Heart left ventricle (tissue), 16 donors: ENCODE measurements around the gene STX8. TPM values are rescaled to one million over a fixed set of nuclear protein-coding genes. Genes with fewer than 3 reads are reported as not detected.

Source experiments
- ATAC-seq, 4 donors: fragments of 200-7000 bp; cut with Tn5 transposase; one replicate each; pipeline ENCODE4 v1.9.1; 2020 to 2022; ENCODE audit warnings: moderate library complexity in 4 of 4, mild to moderate bottlenecking in 3 of 4, moderate number of reproducible peaks in 1 of 4
- DNase-seq, 5 donors: peaks; one replicate each; pipeline ENCODE4 v3.0.0-alpha.2; 2020
- H3K27ac ChIP-seq, 12 donors: fragments of 200-600 bp; sonication (generic) in 4 of 12; one replicate each; pipeline versions ENCODE4 v1.5.0 to v1.8.0; 2016 to 2022; ENCODE audit warnings: mild to moderate bottlenecking in 2 of 12
- H3K27me3 ChIP-seq, 9 donors: fragments of 200-600 bp; sonication (generic) in 2 of 9; one replicate each; pipeline versions ENCODE4 v1.5.1 to v1.8.0; 2016 to 2022; ENCODE audit warnings: mild to moderate bottlenecking in 3 of 9
- H3K36me3 ChIP-seq, 9 donors: fragments of 200-600 bp; sonication (generic) in 2 of 9; one replicate each; pipeline versions ENCODE4 v1.5.0 to v1.8.0; 2018 to 2022; ENCODE audit warnings: mild to moderate bottlenecking in 2 of 9
- H3K4me1 ChIP-seq, 12 donors: fragments of 200-600 bp; sonication (generic) in 4 of 12; one replicate each; pipeline versions ENCODE4 v1.5.0 to v1.8.0; 2016 to 2022; ENCODE audit warnings: mild to moderate bottlenecking in 3 of 12
- H3K4me3 ChIP-seq, 12 donors: fragments of 200-600 bp; sonication (generic) in 4 of 12; one replicate each; pipeline versions ENCODE4 v1.5.0 to v1.8.0; 2017 to 2022; ENCODE audit warnings: mild to moderate bottlenecking in 9 of 12, moderate library complexity in 4 of 12
- H3K9me3 ChIP-seq, 12 donors: fragments of 200-600 bp; sonication (generic) in 4 of 12; one replicate each; pipeline versions ENCODE4 v1.5.0 to v1.8.0; 2016 to 2022; ENCODE audit warnings: mild to moderate bottlenecking in 1 of 12
- POLR2A ChIP-seq, 2 donors: fragments of 450-650 bp; IDR thresholded peaks; one replicate each; pipeline ENCODE4 v1.6.1; 2017; ENCODE audit warnings: antibody characterized with exemption in 2 of 2, mild to moderate bottlenecking in 2 of 2, moderate library complexity in 2 of 2
- WGBS, 4 donors: extraction: QIAGEN DNeasy Blood & Tissue Kit in 2 of 4; methylation state at CpG; one replicate each; pipeline versions ENCODE4 v1.1.5 to v1.1.7; 2013 to 2018; 5-methylcytosine and 5-hydroxymethylcytosine counted together
- intact Hi-C, 10 donors: fragments of 100-400 bp; cut with DNase I; formaldehyde crosslinking; loops; one replicate each; pipeline versions ENCODE4 v1.11.1 to v1.14.2; 2022
- polyA plus RNA-seq, 2 donors: library from polyadenylated mRNA; stranded (reverse); fragments of 200-250 nt; gene quantifications; one replicate each; pipeline ENCODE4 v1.2.3, GENCODE V29; 2013
- total RNA-seq, 9 donors: library from RNA; depleted of rRNA in 2 of 9; stranded (reverse); fragments of >200 nt in 2 of 9; fragmentation: NEBNext Ultra II Directional in 3 of 9; extraction: Animal tissue kit (Norgen Biotek cat#: 25700) in 3 of 9; gene quantifications; one replicate each; pipeline versions ENCODE4 v1.1.0 to v1.2.4, GENCODE V29; 2016 to 2023
- TF ChIP-seq, protein P1 (sequence below), 12 donors: fragments of 200-600 bp; sonication (generic) in 4 of 12; IDR thresholded peaks; one replicate each; pipeline versions ENCODE4 v1.5.0 to v1.8.0; 2018 to 2022; ENCODE audit warnings: antibody characterized with exemption in 12 of 12, mild to moderate bottlenecking in 5 of 12
- donor health status: ischemic (EF 13 %, LVEDD 7.1; RV severe dilation, severe dysfunction).
- donor health status: healthy with polysubstance abuse.
- donor health status: DM: no; HTN: yes; CAD: no.
- donor health status: DM: no; HTN: no; CAD: no.
- donor health status: ischemic (EF 25% LVEDD 6.9; RV normal size, moderate dysfunction).
- donor health status: ischemic (EF 25% LVEDD 5.7; RV mildly dilated, moderate dysfunction).
- donor health status: healthy.
- donor health status: DM: yes; HTN: yes; CAD: no.
- donor health status: ischemic (EF 35%, LVEDD 5.7; RV mildly dilated, moderate dysfunction).
- donor health status: nonischemic (EF 11% LVEDD 7.7; RV severe dilation, severe dysfunction).
- donor health status: DM: yes; HTN: yes; CAD: no.
- donor health status: PGD.
- donor health status: ischemic (EF 29% LVEDD 5.4; RV normal size, mild dysfunction).
- donor health status: nonischemic (EF 23%, LVEDD 6.1; RV moderate dilation, normal function).

STX8 gene
- total and polyA plus RNA-seq, 11 donors: 43.2 to 86.0 (median 62.3) TPM

GRCh38 chr17:9309216-9309615 is 266.4 kb downstream of the STX8 start:
- TF ChIP-seq POLR2A (IDR thresholded peaks at IDR 0.05): no peak
- TF ChIP-seq, protein P1, sequence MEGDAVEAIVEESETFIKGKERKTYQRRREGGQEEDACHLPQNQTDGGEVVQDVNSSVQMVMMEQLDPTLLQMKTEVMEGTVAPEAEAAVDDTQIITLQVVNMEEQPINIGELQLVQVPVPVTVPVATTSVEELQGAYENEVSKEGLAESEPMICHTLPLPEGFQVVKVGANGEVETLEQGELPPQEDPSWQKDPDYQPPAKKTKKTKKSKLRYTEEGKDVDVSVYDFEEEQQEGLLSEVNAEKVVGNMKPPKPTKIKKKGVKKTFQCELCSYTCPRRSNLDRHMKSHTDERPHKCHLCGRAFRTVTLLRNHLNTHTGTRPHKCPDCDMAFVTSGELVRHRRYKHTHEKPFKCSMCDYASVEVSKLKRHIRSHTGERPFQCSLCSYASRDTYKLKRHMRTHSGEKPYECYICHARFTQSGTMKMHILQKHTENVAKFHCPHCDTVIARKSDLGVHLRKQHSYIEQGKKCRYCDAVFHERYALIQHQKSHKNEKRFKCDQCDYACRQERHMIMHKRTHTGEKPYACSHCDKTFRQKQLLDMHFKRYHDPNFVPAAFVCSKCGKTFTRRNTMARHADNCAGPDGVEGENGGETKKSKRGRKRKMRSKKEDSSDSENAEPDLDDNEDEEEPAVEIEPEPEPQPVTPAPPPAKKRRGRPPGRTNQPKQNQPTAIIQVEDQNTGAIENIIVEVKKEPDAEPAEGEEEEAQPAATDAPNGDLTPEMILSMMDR (IDR thresholded peaks at IDR 0.05): no peak
- H3K9me3 ChIP-seq: no peaks in the 10 kb centered on the region
- WGBS, 4 donors: 73 to 82% (median 82%) methylated on average over 6 of the region's 6 CpGs
- no peaks in the 10 kb centered on the region for H3K36me3 ChIP-seq
- H3K27ac ChIP-seq: no peak overlapping the region
- DNase-seq (no peak), ATAC-seq (no peak)
- no peaks in the 10 kb centered on the region for H3K27me3 ChIP-seq
- no peak overlapping the region for H3K4me3 ChIP-seq
- intact Hi-C loops: loop anchor here in 1 of 10 donors (10.0 kb wide), 1 partner anchor 46 kb away; no protein-coding TSS in a partner anchor
- H3K4me1 ChIP-seq: no peaks in the 10 kb centered on the region

DNA sequence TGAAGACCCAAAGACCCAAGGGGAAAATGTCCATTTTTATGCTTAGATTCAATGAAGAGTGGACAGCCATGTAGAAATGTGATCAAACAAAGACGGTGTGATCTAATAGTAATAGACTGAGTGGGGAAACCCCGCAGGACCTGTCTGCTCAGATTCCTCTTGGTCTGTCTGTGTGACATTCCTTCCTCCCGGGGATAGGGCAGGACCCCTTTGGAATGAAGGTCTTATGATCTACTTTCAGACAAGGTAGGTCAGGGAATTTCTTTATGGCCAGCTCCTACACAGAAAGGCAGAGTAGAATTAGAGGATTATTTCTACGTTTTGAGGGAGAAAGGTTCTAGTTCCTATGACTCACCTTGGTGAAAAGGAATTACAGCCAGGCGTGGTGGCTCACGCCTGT is 267.6 kb downstream of the STX8 start:
- Histone ChIP-seq H3K27ac (no peak overlapping the region), H3K4me3 (no peak overlapping the region), H3K36me3 (no peaks in the 10 kb centered on the region), H3K4me1 (no peaks in the 10 kb centered on the region), H3K9me3 (no peaks in the 10 kb centered on the region), H3K27me3 (no peaks in the 10 kb centered on the region)
- DNase-seq (no peak), ATAC-seq (no peak)
- 87 to 93% (median 92%) methylated on average over 6 of the region's 6 CpGs for WGBS, 4 donors
- intact Hi-C loops: loop anchor here in 1 of 10 donors (10.0 kb wide), 1 partner anchor 47 kb away; no protein-coding TSS in a partner anchor
- TF ChIP-seq, protein P1 (IDR thresholded peaks at IDR 0.05): no peak
- TF ChIP-seq POLR2A (IDR thresholded peaks at IDR 0.05): no peak

GRCh38 chr17:9307313-9307998 is 268.2 kb downstream of the STX8 start:
- Histone ChIP-seq H3K4me1 (no peaks in the 10 kb centered on the region), H3K27me3 (no peaks in the 10 kb centered on the region), H3K9me3 (no peaks in the 10 kb centered on the region), H3K4me3 (no peak overlapping the region), H3K36me3 (no peaks in the 10 kb centered on the region), H3K27ac (no peak overlapping the region)
- TF ChIP-seq, protein P1 (IDR thresholded peaks at IDR 0.05): no peak
- TF ChIP-seq POLR2A (IDR thresholded peaks at IDR 0.05): no peak
- ATAC-seq (no peak), DNase-seq (no peak)
- intact Hi-C loops: loop anchor here in 1 of 10 donors (10.0 kb wide), 1 partner anchor 47 kb away; no protein-coding TSS in a partner anchor
- 76 to 83% (median 79%) methylated on average over 7 of the region's 7 CpGs for WGBS, 4 donors

GRCh38 chr17:9306086-9306485 is 269.5 kb downstream of the STX8 start:
- DNase-seq: no peak
- WGBS, 4 donors: 84 to 90% (median 89%) methylated on average over 6 of the region's 6 CpGs
- intact Hi-C loops: loop anchor here in 1 of 10 donors (10.0 kb wide), 1 partner anchor 49 kb away; no protein-coding TSS in a partner anchor

More at GRCh38 chr17:9306086-9306485, 269.5 kb downstream of the STX8 start:
- Histone ChIP-seq H3K4me1 (no peaks in the 10 kb centered on the region), H3K4me3 (no peak overlapping the region), H3K27ac (no peak overlapping the region), H3K9me3 (no peaks in the 10 kb centered on the region), H3K36me3 (no peaks in the 10 kb centered on the region), H3K27me3 (no peaks in the 10 kb centered on the region)
- TF ChIP-seq POLR2A (IDR thresholded peaks at IDR 0.05): no peak
- TF ChIP-seq, protein P1 (IDR thresholded peaks at IDR 0.05): no peak
- ATAC-seq: no peak
